ENCODE results near the gene CCDC190.
"Not testable (repeated sequence)": the region's sequence is repeated elsewhere in the genome, so short reads cannot be mapped to it uniquely, and the experiment has no call there.

The CCDC190 gene

DNA sequence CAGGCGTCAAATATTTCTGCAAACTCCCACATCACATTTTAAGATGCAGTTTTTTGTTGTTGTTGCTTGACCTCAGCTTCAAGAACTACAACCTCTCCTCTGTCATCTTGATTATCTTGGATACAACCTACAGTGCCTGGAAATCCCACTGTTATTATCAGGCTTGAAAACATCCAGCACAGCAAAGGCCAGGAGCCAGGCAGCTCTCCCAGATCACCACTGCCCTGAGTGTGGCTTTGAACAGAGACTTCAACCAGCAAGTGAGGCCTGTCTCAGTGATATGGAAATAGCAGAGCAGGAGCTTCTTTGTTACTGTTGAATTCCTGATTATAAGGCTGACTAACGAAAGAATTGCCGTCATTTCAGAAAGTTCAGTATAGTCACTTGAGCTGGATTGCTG lies 28.5 kb downstream of the CCDC190 start:
- DNase-seq (ENCODE audit: low spot score): no peak

DNA sequence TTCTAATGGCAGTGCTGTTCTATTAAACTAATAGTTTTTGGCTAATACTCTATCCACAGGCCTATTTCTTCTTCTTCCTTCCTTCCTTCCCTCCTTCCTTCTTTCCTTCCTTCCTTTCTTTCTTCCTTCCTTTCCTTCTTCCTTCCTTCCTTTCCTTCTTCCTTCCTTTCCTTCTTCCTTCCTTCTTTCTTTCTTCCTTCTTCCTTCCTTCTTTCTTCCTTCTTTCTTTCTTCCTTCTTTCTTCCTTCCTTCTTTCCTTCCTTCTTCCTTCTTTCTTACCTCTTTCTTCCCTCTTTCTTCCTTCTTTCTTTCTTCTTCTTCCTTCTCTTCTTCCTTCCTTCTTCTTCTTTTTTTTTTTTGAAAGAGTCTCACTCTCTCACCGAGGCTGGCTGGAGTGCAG lies 31.7 kb downstream of the CCDC190 start:
- no peak for DNase-seq (ENCODE audit: low spot score)

DNA sequence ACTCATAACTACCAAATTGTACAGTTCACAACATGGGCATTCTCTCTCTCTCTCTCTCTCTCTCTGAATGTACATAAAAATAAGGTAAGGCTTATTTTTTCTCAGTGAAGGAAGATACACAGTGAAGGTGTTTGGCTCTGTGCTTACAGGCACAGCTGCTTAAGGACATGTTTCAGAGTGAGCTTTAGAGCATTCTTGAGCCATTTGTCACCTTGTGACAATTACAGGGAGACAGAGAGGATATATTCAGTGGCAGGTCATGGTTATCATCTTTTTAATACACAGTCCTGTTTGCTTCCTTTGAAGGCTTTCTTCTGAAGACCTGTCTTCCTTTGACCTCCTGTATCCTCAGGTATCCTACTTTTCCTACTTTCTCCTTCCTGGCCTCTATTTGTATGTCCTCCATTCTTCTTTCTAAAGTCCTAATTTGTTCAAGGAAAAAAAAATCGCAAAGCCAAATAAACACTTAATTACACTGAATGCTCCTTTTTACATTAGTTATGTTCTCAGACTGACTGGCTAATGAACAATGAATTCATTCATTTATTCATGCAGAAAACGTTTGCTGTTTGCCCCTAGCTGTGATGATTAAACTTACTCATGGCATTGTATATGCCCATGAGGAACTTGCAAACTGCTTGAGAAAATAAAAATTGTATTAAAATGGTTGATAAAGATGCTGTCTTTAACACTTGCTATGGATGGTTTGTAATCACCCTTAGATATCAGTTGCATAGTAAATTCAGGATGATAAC lies 37.0 kb downstream of the CCDC190 start:
- no peak for DNase-seq (ENCODE audit: low spot score)

DNA sequence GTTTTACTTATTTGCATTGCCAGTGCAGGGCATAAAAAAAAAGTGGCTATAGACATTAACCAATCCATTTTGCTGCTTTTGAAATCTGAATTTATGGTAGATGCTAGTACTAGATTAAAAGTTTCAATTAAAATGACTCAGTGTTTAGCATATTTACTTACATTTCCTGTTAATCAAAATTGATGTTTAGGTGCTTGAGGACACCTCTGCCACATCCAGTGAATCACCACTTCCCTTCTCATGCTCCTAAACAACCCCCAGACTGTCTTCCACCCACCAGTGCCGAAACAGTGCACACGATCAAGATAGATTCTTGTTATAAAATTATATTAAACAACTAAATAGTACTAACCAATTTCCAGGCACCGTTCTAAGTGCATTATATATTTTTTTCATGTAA lies 37.7 kb downstream of the CCDC190 start:
- DNase-seq (ENCODE audit: low spot score): no peak

DNA sequence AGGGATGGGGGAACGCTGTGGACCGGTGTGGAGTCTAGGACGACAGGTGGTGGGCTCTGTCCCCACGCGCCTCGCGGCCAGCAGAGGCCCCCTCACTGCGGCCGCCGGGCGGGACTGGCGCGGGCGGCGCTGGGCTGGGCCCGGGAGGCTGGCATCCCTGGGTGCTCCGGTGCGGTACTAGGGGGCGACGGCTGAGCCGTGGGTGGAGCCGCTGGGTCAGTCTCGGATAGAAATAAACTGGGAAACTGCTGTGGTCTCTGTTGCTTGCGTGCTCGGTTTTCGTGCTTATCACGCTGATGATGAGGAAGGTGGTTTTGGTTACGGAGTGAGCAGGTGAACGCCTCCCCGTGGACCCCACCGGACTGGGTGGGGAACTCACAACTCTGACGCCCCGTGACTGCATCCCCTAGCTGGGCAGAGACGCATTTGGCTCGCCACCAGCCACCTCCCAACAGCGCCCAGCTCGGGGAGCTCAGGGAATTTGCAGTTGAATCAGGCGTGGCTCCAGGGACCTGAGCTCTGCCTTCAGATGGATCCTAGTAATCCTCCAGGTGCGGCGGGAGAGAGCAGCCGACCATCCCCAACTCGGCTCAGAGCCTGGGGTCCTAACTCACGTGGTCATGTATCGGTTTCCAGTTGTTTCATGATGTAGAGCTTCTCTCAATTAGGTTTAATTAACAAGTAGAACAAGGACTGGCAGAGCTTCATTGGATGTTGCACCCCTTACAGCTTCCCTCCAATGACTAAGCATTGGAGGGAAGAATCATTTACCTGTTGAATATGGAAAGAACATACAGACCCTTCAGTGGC lies 38.4 kb downstream of the CCDC190 start:
- peak; percentile 44 for DNase-seq (ENCODE audit: low spot score)

DNA sequence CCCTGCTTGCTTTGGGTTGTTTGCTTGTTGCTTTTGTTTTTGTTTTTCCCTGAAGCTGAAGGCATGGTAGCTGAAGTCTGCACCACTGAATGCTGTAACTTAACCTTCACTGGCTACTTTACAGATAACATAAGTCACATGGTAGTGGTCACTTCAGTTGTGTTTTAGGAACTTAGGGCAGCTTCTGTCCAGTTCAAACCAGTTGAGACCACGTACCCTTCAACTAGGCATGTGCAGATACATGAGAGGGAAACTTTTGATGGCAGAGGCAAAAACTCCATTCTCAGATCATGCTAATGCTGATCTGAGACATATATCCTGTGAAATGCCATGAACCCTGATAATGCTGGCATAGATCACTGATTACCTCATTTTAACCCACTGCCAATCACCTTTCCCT lies 42.3 kb downstream of the CCDC190 start:
- DNase-seq (ENCODE audit: low spot score): not testable (repeated sequence)

DNA sequence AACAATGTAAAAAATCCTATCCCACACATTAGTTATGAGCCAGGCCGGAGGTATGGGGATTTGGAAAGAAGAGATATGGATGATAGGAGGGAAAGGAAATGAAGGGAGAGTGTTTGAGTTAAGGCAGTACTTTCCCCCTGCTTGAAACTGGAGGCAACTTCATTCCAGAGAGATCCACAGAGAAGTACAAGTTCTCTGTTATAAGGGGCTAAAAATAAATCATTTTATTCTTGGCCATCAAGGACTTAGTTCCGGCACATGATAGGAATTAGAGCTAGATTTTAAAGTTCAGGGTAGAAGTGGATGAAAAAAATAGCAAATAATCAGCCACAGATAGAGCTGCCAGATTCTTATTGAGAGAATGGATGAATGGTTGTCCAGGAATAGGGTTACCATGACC lies 42.8 kb downstream of the CCDC190 start:
- not testable (repeated sequence) for DNase-seq (ENCODE audit: low spot score)

DNA sequence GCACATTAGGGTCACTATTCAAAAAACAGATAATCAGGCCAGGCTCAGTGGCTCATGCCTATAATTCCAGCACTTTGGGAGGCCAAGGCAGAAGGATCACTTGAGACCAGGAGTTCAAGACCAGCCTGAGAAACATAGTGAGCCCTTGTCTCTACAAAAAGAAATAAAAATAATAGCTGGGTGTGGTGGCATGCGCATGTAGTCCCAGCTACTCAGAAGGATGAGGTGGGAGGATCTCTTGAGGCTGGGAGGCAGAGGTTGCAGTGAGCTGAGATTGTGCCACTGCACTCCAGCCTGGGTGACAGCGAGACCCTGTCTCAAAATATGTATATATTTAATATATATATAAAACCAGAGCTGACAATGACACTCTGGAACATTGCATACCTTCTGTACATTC lies 48.6 kb downstream of the CCDC190 start:
- DNase-seq (ENCODE audit: low spot score): not testable (repeated sequence)

DNA sequence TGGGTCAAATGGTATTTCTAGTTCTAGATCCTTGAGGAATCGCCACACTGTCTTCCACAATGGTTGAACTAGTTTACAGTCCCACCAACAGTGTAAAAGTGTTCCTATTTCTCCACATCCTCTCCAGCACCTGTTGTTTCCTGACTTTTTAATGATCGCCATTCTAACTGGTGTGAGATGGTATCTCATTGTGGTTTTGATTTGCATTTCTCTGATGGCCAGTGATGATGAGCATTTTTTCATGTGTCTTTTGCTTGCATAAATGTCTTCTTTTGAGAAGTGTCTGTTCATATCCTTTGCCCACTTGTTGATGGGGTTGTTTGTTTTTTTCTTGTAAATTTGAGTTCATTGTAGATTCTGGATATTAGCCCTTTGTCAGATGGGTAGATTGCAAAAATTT lies 53.5 kb downstream of the CCDC190 start:
- DNase-seq (ENCODE audit: low spot score): not testable (repeated sequence)
